ENCODE measurements around the gene PRMT1.

DNA sequence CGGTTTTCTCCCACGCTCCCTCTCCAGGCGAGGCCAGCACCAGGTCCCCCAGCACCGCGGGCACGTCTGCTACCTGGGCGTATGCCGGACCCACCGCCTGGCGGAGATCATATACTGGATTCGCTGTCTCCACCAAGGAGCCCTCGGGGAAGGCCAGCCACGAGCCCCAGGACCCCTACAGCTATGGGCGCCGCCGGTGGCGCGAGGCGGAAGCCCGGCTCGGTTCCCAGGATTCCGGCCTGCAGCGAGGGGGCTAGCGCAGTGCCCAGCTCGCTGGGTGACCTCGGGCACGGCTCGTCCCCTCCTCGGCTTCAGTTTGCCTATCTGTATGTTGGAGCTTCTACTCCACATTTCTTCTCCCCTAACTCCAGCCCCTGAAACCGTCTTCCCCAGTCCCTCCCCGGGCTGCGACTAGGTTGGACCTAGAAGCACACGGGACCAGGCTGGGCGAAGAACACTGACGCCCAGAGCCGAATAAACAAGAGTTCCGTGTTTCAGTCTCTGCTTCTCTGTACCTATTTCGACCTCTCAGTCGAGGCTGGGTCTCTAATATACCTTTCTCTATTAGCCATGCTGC lies 13.1 kb downstream of the PRMT1 start:
- TF ChIP-seq, protein P1, sequence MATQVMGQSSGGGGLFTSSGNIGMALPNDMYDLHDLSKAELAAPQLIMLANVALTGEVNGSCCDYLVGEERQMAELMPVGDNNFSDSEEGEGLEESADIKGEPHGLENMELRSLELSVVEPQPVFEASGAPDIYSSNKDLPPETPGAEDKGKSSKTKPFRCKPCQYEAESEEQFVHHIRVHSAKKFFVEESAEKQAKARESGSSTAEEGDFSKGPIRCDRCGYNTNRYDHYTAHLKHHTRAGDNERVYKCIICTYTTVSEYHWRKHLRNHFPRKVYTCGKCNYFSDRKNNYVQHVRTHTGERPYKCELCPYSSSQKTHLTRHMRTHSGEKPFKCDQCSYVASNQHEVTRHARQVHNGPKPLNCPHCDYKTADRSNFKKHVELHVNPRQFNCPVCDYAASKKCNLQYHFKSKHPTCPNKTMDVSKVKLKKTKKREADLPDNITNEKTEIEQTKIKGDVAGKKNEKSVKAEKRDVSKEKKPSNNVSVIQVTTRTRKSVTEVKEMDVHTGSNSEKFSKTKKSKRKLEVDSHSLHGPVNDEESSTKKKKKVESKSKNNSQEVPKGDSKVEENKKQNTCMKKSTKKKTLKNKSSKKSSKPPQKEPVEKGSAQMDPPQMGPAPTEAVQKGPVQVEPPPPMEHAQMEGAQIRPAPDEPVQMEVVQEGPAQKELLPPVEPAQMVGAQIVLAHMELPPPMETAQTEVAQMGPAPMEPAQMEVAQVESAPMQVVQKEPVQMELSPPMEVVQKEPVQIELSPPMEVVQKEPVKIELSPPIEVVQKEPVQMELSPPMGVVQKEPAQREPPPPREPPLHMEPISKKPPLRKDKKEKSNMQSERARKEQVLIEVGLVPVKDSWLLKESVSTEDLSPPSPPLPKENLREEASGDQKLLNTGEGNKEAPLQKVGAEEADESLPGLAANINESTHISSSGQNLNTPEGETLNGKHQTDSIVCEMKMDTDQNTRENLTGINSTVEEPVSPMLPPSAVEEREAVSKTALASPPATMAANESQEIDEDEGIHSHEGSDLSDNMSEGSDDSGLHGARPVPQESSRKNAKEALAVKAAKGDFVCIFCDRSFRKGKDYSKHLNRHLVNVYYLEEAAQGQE (IDR thresholded peaks at IDR 0.05; ENCODE audit: low read depth), result no peak
- TF ChIP-seq RAD21 (IDR thresholded peaks at IDR 0.05; ENCODE audit: low read depth), result no peak
- no peak for TF ChIP-seq TEAD4 (IDR thresholded peaks at IDR 0.05)
- TF ChIP-seq CEBPB (IDR thresholded peaks at IDR 0.05), result no peak
- TF ChIP-seq YY1 (IDR thresholded peaks at IDR 0.05; ENCODE audit: low read depth), result no peak
- TF ChIP-seq EP300 (IDR thresholded peaks at IDR 0.05; ENCODE audit: borderline replicate concordance), result no peak
- TF ChIP-seq TCF12 (IDR thresholded peaks at IDR 0.05; ENCODE audit: low read depth), result no peak
- TF ChIP-seq NFIC (IDR thresholded peaks at IDR 0.05), result no peak
